ENCODE data around the gene FOXRED2.
A peak's percentile ranks its signal among the peaks of the same experiment; 100 is the strongest.

Gene FOXRED2

GRCh38 chr22:36471341-36471821, 35.5 kb downstream of the FOXRED2 start:
- no peak overlapping the region for H3K4me3 Mint-ChIP-seq
- H3K9me3 Mint-ChIP-seq, result no peaks in the 10 kb centered on the region
- H3K27ac Mint-ChIP-seq, result no peak overlapping the region
- peaks cover 6% of the 10 kb centered on the region for H3K4me1 Mint-ChIP-seq
- no peak for TF ChIP-seq CTCF (IDR thresholded peaks at IDR 0.05; ENCODE audit: unreplicated experiment in 3 of 3)
- peaks cover 18% of the 10 kb centered on the region for H3K36me3 Mint-ChIP-seq (ENCODE audit: low read depth)
- H3K27me3 Mint-ChIP-seq (ENCODE audit: low read depth), result no peaks in the 10 kb centered on the region

DNA sequence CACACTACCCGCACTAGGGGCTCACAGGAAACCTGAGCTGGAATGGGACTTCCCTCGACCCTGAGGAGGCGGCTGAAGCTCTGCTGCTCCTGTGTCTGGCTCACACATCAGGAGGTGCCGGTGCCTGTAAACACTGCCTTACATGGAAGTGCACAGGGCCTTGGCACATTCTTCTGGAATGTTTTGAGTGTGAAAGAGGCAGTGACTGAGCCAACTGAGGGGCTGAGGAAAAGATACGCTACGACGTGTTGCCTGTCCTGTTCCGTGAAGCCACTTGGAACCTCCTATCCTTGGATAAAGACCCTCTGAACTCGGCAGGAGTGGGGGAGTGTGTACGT, 35.9 kb downstream of the FOXRED2 start:
- no peak for TF ChIP-seq CTCF (IDR thresholded peaks at IDR 0.05; ENCODE audit: unreplicated experiment in 3 of 3)
- Mint-ChIP-seq H3K36me3 (ENCODE audit: low read depth) (peaks cover 16% of the 10 kb centered on the region), H3K27me3 (ENCODE audit: low read depth) (no peaks in the 10 kb centered on the region), H3K4me3 (no peak overlapping the region), H3K9me3 (no peaks in the 10 kb centered on the region), H3K27ac (peak overlapping the region in 1 of 3 experiments; percentile 22), H3K4me1 (peaks cover 6% of the 10 kb centered on the region)

DNA sequence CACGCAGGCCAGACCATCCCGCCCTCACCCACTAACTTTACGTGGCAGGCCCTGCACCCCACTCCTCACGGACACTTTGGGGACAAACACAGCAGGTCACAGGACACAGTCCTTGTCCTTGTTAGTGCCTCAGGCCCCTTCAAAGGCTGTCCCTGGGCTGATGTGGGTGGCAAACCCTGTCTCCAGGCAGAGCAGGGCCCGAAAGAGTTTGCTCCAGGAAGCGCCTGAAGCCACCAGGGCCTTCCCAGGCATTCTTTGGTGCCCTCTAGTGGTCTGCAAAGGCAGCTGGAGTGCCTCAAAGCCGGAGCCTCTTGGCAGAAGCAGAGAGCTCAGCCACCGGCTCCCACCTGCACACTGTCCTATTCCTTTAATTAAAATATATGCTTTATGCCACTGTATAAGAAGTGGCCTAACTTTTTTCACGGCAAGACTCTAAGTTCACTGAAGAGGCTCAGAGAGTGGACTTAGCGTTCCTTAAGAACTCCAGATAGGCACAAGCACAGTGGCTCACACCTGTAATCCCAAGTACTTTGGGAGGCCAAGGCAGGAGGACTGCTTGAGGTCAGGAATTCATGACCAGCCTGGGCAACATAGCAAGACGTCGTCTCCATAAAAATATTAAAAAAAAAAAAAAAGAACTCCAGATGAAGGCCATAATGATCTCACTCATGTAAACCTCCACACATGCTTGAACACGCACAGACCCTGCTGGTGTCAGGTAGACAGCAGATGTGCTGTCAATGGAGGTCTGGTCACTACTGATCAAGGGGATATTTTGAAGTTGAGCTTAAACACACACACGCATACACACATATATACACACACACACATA, 36.5 kb downstream of the FOXRED2 start:
- H3K36me3 Mint-ChIP-seq (ENCODE audit: low read depth), result peaks cover 10% of the 10 kb centered on the region
- H3K4me3 Mint-ChIP-seq, result no peak overlapping the region
- peak overlapping the region; percentile 22 to 83 (median 75) for H3K27ac Mint-ChIP-seq
- no peaks in the 10 kb centered on the region for H3K27me3 Mint-ChIP-seq (ENCODE audit: low read depth)
- peaks cover 6% of the 10 kb centered on the region for H3K4me1 Mint-ChIP-seq
- H3K9me3 Mint-ChIP-seq, result no peaks in the 10 kb centered on the region
- peak; percentile 88 to 94 (median 91) for TF ChIP-seq CTCF (IDR thresholded peaks at IDR 0.05; ENCODE audit: unreplicated experiment in 3 of 3)

DNA sequence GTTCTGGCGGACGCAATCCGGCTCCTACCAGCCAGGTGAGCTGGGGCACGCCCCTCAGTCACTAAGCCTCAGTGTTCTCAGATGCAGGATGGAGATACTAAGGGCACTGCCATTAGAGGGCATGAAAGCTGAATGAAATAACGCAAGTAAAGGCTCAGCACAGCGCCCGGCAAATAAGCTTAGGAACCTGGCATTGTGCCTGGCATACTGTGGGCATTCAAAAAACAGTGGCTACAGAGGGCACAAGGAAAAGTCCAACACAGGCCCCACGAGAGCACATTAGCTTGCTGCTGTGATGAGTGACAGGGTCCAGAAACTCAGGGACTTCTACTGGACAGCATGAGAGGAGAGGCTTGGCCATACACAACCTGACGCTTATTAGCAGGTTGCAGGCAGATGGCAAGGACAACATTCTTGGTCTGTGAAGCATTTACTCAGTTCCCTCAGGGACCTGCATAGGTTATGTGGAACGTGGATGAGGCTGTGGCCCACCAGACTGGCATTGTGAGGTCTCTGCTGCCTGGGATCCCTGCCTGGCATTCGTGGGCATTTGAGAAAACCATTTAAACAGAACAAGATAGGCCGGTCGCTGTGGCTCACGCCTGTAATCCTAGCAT, 37.6 kb downstream of the FOXRED2 start:
- Mint-ChIP-seq H3K27ac (no peak overlapping the region), H3K4me3 (no peak overlapping the region), H3K4me1 (peaks cover 6% of the 10 kb centered on the region)

GRCh38 chr22:36467946-36468345, 38.9 kb downstream of the FOXRED2 start:
- TF ChIP-seq CTCF (IDR thresholded peaks at IDR 0.05; ENCODE audit: unreplicated experiment in 3 of 3), result no peak
- Mint-ChIP-seq H3K4me1 (peaks cover 6% of the 10 kb centered on the region), H3K27ac (no peak overlapping the region), H3K36me3 (ENCODE audit: low read depth) (no peaks in the 10 kb centered on the region), H3K27me3 (ENCODE audit: low read depth) (no peaks in the 10 kb centered on the region), H3K9me3 (no peaks in the 10 kb centered on the region), H3K4me3 (no peak overlapping the region)

More for the DNA sequence above, 37.6 kb downstream of the FOXRED2 start:
- Mint-ChIP-seq H3K27me3 (ENCODE audit: low read depth) (no peaks in the 10 kb centered on the region), H3K9me3 (no peaks in the 10 kb centered on the region), H3K36me3 (ENCODE audit: low read depth) (peaks cover 2% of the 10 kb centered on the region)
- TF ChIP-seq CTCF (IDR thresholded peaks at IDR 0.05; ENCODE audit: unreplicated experiment in 3 of 3), result no peak
